ENCODE results near the gene RPL38.

DNA sequence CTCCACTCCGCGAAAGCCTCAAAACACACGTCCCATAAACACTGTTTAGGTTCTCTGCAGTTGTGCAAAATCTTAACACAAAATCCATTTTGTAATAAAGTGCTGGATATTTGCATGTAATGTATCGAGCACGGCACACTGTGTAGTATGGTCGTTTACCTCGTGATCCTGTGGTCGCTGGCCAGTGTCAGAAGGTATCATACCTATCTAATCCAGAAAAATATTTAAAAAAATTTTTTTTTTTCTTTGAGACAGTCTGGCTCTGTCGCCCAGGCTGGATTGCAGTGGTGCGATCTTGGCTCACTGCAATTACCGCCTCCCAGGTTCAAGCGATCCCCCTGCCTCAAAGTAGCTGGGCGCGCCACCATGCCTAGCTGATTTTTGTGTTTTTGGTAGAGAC, 996 bp downstream of the RPL38 start:
- TF ChIP-seq, protein P1, sequence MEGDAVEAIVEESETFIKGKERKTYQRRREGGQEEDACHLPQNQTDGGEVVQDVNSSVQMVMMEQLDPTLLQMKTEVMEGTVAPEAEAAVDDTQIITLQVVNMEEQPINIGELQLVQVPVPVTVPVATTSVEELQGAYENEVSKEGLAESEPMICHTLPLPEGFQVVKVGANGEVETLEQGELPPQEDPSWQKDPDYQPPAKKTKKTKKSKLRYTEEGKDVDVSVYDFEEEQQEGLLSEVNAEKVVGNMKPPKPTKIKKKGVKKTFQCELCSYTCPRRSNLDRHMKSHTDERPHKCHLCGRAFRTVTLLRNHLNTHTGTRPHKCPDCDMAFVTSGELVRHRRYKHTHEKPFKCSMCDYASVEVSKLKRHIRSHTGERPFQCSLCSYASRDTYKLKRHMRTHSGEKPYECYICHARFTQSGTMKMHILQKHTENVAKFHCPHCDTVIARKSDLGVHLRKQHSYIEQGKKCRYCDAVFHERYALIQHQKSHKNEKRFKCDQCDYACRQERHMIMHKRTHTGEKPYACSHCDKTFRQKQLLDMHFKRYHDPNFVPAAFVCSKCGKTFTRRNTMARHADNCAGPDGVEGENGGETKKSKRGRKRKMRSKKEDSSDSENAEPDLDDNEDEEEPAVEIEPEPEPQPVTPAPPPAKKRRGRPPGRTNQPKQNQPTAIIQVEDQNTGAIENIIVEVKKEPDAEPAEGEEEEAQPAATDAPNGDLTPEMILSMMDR (conservative IDR thresholded peaks at IDR 0.05 in 1 of 2, IDR thresholded peaks at IDR 0.05 in 1 of 2; ENCODE audit: extremely low read depth in 1 of 2, insufficient read depth in 1 of 2, low read depth in 1 of 2, low read length in 2 of 2), result no peak
- TF ChIP-seq EZH2 (IDR thresholded peaks at IDR 0.05; ENCODE audit: borderline replicate concordance, low read length), result no peak
